Stimulated activated CD8-positive, alpha-beta memory T cell treated with anti-CD3 and anti-CD28 coated beads, Interleukin-15, amount 100 ng/mL, for 48 hours (primary cell): ENCODE results near the gene MAEA.
A peak's percentile ranks its signal among the peaks of the same experiment; 100 is the strongest.

Experiments used
- DNase-seq, 2 donors: peaks; one replicate each; pipeline ENCODE4 v3.0.0-alpha.2; 2020; ENCODE audit warnings: low read depth in 2 of 2

MAEA gene

GRCh38 chr4:1289207-1290164 is at the start of gene MAEA:
Gene MAEA, plus strand, starts transcription at chr4:1289891. Its CDS starts 23 bp downstream, at chr4:1289914.
- peak; percentile 94 to 97 for DNase-seq

DNA sequence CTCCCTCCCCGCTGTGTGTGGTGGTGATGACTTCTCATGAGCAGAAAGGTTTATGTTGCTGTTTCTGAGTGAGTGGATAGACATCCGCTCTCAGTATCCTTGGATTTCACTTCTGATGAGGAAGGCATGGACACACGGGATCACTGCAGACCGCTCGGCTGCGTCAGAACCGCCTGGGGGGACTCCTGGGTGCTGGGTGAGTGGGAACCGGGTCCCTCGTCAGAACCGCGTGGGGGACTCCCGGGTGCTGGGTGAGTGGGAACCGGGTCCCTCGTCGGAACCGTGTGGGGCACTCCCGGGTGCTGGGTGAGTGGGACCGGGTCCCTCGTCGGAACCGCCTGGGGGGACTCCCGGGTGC is 49.8 kb upstream of the MAEA start:
- no peak for DNase-seq

- no peak for DNase-seq
These were observed 48.8 kb upstream of the MAEA start for GRCh38 chr4:1240721-1241465.

- no peak for DNase-seq
These were observed 48.2 kb upstream of the MAEA start for GRCh38 chr4:1241466-1241935.

DNA sequence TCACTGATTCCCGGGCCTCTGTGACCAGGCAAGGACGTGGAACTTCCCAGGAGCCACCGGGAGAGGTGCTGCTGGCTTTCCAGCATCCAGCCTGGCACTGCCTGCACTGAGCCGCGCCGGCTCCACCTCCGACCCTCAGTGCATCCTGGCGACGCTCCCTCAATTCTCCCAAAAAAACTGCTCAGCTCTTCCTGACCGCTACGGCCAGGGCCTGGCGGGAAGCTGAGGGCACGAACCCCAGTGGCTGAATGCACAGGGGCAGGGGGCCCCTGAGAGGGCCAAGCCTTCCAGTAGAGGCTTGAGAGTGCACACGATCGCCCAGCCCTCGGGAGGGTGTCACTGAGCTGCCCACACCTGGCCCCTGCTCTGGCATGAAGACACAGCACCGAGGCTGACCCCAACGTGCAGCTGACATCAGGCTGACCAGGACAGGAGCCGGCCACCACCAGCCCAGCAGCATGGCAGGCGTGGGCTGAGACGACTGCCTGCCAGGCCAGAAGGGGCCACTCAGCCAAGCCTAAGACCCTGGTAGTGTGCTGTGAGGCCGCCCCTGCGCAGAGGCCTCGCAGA is 47.7 kb upstream of the MAEA start:
- no peak for DNase-seq

DNA sequence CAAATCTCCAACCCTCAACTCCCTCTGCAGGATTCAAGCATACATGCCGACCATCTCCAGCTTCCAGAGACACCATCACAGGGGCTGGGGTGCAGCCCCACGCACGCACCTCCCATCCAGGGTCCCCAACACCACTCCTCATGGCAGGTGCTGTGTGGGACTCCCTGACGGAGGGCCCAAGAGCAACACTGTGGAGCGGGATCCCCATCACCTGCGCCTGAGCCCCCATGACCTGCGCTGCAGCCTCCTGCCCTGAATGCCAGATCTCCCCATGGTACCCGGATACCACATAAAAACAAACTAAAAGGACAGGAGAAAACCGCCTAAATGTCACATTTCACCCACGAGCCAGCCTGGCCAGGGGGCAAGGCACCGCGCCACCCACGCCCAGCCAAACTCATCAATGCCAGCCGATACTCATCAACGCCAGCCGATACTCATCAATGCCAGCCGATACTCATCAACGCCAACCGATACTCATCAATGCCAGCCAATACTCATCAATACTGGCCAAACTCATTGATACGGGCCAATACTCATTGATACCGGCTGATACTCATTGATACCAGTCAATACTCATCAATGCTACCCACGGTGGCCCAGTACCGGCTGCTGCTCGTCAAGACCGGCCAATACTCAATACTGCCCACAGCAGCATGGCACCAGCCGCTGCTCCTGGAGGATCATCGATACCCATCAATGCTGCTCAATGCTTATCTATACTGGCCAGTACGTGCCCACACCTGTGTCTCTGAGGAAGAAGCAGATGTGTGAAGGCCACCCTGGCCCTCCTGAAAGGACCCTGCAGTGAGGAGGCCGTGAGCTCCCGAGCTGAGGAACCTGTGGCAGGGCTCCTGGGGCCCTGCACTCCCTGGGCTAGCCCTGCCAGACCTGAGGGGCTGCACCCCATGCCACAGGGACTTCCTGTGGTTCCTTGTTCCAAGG is 46.9 kb upstream of the MAEA start:
- DNase-seq = no peak

DNA sequence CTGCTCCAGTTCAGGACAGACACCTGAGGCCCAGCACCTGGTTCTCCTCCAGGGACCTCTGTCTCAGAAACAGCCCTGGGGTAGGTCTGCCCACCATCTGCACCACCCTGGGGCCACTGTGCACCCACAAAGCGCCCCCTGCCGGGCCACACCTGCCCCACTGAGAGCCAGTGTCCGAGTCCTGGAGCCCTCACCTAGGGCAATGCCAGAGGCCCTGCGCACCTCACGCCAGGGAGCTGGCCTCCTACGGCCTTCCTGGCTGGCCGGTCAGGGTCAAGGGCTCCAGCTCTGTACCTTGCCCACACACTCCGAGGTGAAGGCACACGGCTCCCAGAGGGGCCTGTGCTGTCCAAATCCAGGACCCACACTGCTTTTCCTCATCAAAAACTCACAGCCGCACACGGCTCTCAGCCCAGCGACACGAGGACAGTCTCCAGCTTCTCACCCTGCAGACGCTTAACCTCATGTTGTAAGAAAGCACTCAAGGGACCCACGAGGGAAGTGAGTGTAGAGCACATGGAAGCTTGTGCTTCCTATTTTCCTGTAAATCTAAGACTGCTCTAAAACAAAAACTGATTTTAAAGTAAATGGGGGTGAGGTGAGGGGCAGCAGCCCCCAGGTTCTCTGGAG is 46.1 kb upstream of the MAEA start:
- DNase-seq = no peak

- no peak for DNase-seq
These were observed 45.4 kb upstream of the MAEA start for GRCh38 chr4:1244081-1244977.

DNA sequence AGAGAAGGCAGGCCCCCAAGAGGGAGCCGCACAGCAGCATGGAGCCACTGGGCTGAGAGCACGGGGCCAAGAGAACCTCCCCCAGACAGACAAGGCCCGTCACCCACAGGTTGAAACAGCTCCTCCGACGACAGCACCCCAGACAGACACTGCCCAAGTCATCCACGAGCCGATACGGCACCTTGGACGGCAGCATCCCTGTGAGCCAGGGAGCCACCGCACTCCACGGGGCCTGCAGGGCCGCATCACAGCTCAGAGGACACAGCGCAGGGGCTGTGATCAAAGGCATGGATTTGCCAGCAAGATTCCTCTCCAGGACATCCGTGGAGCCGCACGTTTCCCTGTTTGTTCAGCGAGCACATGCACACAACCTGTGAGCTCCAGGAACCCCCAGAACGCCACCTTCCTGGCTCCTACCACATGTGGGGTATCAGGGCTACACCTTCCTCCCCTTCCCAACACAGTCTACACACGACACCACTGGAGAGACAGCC is 44.7 kb upstream of the MAEA start:
- DNase-seq = no peak

DNA sequence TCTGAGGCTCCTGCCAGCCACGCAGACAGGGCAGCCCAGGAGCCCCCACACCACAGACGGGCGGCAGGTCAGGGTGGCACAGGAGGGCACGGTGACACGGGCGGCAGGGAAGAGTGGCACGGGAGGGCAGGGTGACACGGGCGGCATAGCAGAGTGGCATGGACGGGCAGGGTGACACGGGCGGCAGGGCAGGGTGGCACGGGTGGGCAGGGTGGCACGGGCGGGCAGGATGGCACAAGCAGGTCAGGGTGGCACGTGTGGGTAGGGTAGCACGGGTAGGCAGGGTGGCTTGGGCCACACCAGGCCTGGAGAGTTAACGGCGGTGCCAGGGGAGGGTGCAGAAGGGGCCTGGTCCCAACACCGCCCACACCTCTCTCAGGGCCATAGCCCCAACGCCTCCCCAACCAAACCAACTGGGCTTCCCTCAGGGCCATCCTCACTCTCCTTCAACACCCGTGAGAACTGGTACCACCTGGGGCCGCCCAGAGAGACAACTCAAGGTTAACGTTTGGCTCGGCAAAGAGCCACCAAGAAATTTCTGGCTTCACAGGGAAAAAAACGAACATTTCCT is 44.1 kb upstream of the MAEA start:
- no peak for DNase-seq

DNA sequence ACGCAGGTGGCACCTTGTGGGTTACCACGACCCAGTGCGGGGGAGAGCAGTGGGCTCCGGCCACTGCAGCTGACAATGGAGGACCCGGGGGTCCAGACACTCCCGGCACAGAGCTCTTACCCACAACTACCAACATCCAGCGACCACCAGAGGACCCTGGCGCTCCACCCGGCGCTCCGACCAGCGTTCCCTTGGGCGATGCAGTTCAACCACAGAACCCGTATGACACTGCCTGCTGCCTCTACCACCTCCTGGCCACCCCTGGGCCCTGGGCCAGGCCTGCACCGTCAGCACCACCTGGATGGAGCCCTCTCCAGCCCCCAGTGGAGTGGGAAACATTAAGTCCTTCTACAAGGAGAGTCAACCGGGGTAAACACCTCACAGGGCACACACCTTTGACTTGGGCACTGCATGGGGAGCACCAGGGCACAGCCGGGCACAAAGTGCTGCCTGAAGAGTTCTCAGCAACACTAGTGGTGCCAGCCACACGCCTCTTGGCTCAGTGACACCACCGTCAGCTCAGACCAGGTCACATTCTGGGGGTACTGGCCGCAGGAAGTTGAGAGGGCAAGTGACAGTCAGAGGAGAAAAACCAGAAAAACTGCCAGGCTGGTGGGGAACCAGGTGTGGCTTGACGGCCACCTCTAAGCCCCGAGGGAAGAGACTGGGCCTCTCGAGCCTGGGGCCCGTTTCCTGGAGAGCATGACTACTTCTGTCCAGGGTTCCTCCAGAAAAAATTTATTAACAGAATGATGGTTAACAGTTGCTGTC is 43.4 kb upstream of the MAEA start:
- no peak for DNase-seq

DNA sequence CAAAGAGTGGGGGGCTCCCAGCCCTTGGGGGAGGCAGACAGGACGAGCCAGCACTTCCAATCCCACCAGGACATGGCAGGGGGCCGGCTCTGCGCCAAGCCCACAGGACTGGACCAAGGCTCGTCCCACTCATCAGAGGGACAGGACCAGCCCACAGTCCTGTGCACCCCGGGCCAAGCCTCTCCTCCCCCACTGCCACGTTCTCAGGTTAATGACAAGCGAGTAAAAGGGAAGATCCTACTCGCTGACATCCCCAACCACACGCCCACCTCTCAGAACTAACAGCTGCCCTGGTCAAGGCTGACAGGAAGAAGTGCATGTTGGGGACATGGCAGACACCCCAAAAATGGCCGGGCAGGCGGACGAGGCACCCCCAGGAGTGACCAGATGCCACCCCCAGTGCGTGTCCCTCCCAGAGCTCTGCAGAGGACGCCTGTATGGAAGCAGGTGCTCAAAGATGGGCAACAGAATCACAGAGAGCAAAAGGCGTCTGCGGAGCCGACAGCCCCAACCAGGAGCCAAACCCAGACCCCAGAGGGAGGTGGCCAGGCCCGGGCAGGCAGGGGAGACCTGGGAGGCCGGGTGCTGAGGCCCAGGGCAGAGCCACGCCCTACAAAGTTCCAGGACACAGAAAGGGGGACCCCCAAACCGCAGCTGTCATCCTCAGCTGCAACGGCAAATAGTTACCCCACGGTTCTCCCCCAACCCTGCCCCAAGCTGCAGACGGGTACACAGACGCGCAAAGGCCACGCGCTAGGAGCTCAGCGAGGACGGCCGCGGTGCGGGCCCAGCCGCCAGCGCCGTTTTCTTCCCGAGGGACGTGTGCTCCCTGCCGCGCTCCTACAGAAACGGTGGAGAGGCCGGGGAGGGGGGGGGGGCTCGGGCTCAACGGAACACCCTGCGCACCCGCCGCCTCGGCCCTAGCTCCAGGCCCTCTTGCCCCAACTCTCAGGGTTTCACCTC is 42.5 kb upstream of the MAEA start:
- DNase-seq = peak in 1 of 2 donors; percentile 34

GRCh38 chr4:1247864-1248244 is 41.8 kb upstream of the MAEA start:
- no peak for DNase-seq

- DNase-seq = peak; percentile 72 to 78
These were observed 41.2 kb upstream of the MAEA start, which contains the start of gene CTBP1 for GRCh38 chr4:1248245-1249147. Gene CTBP1, minus strand, starts transcription at chr4:1249130. Its CDS starts 7,799 bp downstream, at chr4:1241331.

GRCh38 chr4:1249148-1249730 is 40.5 kb upstream of the MAEA start:
- DNase-seq = peak; percentile 76 to 77
